ENCODE results near the gene IRF4.

The IRF4 gene

GRCh38 chr6:357261-357790, 34.2 kb upstream of the IRF4 start:
- no peaks in the 10 kb centered on the region for H3K9me3 ChIP-seq (ENCODE audit: severe bottlenecking)
- no peaks in the 10 kb centered on the region for H3K4me1 ChIP-seq (ENCODE audit: insufficient read depth, poor library complexity, severe bottlenecking)
- H3K36me3 ChIP-seq (ENCODE audit: low read depth): no peaks in the 10 kb centered on the region
- H3K4me3 ChIP-seq (ENCODE audit: severe bottlenecking): no peak overlapping the region
- DNase-seq (ENCODE audit: low spot score): no peak
- ATAC-seq (ENCODE audit: low read depth): no peak
- H3K27ac ChIP-seq (ENCODE audit: poor library complexity, severe bottlenecking): no peak overlapping the region
- TF ChIP-seq, protein P1, sequence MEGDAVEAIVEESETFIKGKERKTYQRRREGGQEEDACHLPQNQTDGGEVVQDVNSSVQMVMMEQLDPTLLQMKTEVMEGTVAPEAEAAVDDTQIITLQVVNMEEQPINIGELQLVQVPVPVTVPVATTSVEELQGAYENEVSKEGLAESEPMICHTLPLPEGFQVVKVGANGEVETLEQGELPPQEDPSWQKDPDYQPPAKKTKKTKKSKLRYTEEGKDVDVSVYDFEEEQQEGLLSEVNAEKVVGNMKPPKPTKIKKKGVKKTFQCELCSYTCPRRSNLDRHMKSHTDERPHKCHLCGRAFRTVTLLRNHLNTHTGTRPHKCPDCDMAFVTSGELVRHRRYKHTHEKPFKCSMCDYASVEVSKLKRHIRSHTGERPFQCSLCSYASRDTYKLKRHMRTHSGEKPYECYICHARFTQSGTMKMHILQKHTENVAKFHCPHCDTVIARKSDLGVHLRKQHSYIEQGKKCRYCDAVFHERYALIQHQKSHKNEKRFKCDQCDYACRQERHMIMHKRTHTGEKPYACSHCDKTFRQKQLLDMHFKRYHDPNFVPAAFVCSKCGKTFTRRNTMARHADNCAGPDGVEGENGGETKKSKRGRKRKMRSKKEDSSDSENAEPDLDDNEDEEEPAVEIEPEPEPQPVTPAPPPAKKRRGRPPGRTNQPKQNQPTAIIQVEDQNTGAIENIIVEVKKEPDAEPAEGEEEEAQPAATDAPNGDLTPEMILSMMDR (IDR thresholded peaks at IDR 0.05; ENCODE audit: poor library complexity, severe bottlenecking): no peak
- H3K27me3 ChIP-seq (ENCODE audit: insufficient read depth, poor library complexity, severe bottlenecking): no peaks in the 10 kb centered on the region

DNA sequence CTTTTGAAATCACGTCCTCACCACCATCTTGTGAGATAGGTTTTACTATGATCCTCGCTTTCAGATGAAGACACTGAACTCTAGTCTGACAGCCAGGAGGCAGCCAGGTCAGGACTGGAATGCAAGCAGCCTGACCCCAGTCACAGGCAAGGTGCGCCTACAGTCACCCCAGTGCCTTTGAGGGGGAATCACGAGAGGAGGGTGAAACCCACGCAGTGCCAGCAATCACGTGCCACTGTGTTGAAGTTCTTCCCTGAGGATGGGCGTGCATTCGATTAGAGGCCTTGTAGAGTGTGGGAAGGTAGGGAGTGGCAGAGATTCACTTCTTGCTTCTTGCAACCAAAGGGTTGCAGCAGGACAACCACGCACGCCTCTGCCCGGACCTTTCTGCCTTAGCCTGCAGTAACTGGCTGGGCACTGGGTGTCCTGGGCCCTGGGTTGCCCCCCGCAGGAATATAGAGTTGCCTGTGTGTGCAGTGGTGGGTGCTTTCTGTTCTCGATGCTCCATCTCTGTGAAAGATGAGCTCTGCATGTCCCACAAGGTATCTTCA, 33.7 kb upstream of the IRF4 start:
- no peak overlapping the region for H3K4me3 ChIP-seq (ENCODE audit: severe bottlenecking)
- no peak overlapping the region for H3K27ac ChIP-seq (ENCODE audit: poor library complexity, severe bottlenecking)
- no peaks in the 10 kb centered on the region for H3K36me3 ChIP-seq (ENCODE audit: low read depth)
- ATAC-seq (ENCODE audit: low read depth) (no peak), DNase-seq (ENCODE audit: low spot score) (no peak)
- no peaks in the 10 kb centered on the region for H3K27me3 ChIP-seq (ENCODE audit: insufficient read depth, poor library complexity, severe bottlenecking)
- peaks cover 3% of the 10 kb centered on the region for H3K9me3 ChIP-seq (ENCODE audit: severe bottlenecking)
- H3K4me1 ChIP-seq (ENCODE audit: insufficient read depth, poor library complexity, severe bottlenecking): no peaks in the 10 kb centered on the region
- TF ChIP-seq, protein P1 (IDR thresholded peaks at IDR 0.05; ENCODE audit: poor library complexity, severe bottlenecking): no peak

DNA sequence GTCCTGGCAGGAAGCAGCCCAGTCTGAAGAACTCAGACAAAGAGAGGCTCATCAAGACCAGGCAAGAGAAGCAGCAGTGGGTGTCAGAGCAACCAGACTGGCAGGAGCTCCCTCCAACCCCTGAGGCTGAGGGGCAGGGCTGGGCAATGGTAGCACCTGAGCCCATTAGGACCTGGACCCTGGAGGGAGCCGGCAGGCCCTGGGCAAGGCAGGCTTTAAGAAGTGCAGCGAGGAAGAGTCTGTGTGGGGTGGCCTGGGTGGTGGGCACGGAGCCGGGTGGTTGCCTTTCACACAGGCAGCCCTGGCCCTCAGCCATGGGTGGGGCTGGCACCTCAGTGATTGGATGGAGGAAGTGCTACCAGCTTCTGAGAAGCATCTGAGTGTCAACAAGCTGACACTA, 33.1 kb upstream of the IRF4 start:
- Histone ChIP-seq H3K4me1 (ENCODE audit: insufficient read depth, poor library complexity, severe bottlenecking) (no peaks in the 10 kb centered on the region), H3K27me3 (ENCODE audit: insufficient read depth, poor library complexity, severe bottlenecking) (no peaks in the 10 kb centered on the region), H3K36me3 (ENCODE audit: low read depth) (no peaks in the 10 kb centered on the region), H3K27ac (ENCODE audit: poor library complexity, severe bottlenecking) (no peak overlapping the region), H3K4me3 (ENCODE audit: severe bottlenecking) (no peak overlapping the region), H3K9me3 (ENCODE audit: severe bottlenecking) (peaks cover 3% of the 10 kb centered on the region)
- TF ChIP-seq, protein P1 (IDR thresholded peaks at IDR 0.05; ENCODE audit: poor library complexity, severe bottlenecking): no peak
- ATAC-seq (ENCODE audit: low read depth): no peak
- no peak for DNase-seq (ENCODE audit: low spot score)

DNA sequence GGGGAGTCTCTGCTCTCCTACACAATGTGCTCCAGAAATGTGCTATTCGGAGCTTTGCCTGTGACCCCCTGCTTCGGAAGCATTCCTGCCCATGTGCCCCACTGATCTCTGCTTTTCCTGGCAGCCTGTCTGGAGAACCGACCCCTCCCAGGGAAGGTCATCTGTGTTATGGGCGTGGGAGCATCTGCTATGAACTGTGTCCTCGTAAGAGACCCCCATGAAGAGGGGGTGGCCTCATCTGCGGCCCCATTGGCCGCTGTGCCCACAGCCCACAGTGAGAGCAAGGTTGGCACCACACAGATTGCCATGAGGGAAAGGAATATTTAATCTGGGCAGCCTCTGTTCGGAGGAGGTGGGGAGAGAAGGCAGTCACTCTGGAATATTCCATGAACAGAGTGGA, 32.7 kb upstream of the IRF4 start:
- H3K4me3 ChIP-seq (ENCODE audit: severe bottlenecking): no peak overlapping the region
- ATAC-seq (ENCODE audit: low read depth) (no peak), DNase-seq (ENCODE audit: low spot score) (no peak)
- H3K36me3 ChIP-seq (ENCODE audit: low read depth): no peaks in the 10 kb centered on the region
- H3K9me3 ChIP-seq (ENCODE audit: severe bottlenecking): peaks cover 3% of the 10 kb centered on the region
- no peaks in the 10 kb centered on the region for H3K27me3 ChIP-seq (ENCODE audit: insufficient read depth, poor library complexity, severe bottlenecking)
- TF ChIP-seq, protein P1 (IDR thresholded peaks at IDR 0.05; ENCODE audit: poor library complexity, severe bottlenecking): no peak
- no peak overlapping the region for H3K27ac ChIP-seq (ENCODE audit: poor library complexity, severe bottlenecking)
- no peaks in the 10 kb centered on the region for H3K4me1 ChIP-seq (ENCODE audit: insufficient read depth, poor library complexity, severe bottlenecking)

GRCh38 chr6:359261-360035, 32.1 kb upstream of the IRF4 start:
- Histone ChIP-seq H3K27ac (ENCODE audit: poor library complexity, severe bottlenecking) (no peak overlapping the region), H3K27me3 (ENCODE audit: insufficient read depth, poor library complexity, severe bottlenecking) (no peaks in the 10 kb centered on the region)

More at GRCh38 chr6:359261-360035, 32.1 kb upstream of the IRF4 start:
- Histone ChIP-seq H3K4me3 (ENCODE audit: severe bottlenecking) (no peak overlapping the region), H3K36me3 (ENCODE audit: low read depth) (no peaks in the 10 kb centered on the region), H3K9me3 (ENCODE audit: severe bottlenecking) (peaks cover 3% of the 10 kb centered on the region), H3K4me1 (ENCODE audit: insufficient read depth, poor library complexity, severe bottlenecking) (no peaks in the 10 kb centered on the region)
- DNase-seq (ENCODE audit: low spot score) (no peak), ATAC-seq (ENCODE audit: low read depth) (no peak)
- TF ChIP-seq, protein P1 (IDR thresholded peaks at IDR 0.05; ENCODE audit: poor library complexity, severe bottlenecking): no peak

All from RWPE2 (cell line).